AG10803 (cell line): ENCODE measurements around the gene TXNL4B.

Experiments
- DNase-seq: peaks from one replicate; pipeline ENCODE4 v3.0.0; 2010; ENCODE audit warnings: low read depth
- H3K4me3 ChIP-seq: 2 replicates; pipeline ENCODE4 v1.5.1; 2011; ENCODE audit warnings: mild to moderate bottlenecking, low read length, control low read depth
- CTCF ChIP-seq: conservative IDR thresholded peaks from 2 replicates; pipeline ENCODE4 v1.5.1; 2011; ENCODE audit warnings: mild to moderate bottlenecking, low read length, control low read depth, inconsistent platforms

TXNL4B gene

GRCh38 chr16:72124148-72124547, 30.7 kb upstream of the TXNL4B start:
- no peak for TF ChIP-seq CTCF
- no peak for DNase-seq
- no peak overlapping the region for H3K4me3 ChIP-seq

GRCh38 chr16:72123426-72123825, 30.0 kb upstream of the TXNL4B start:
- TF ChIP-seq CTCF: no peak
- no peak for DNase-seq
- no peak overlapping the region for H3K4me3 ChIP-seq

- TF ChIP-seq CTCF: no peak
- DNase-seq: no peak
- H3K4me3 ChIP-seq: no peak overlapping the region
These were observed 29.5 kb upstream of the TXNL4B start for GRCh38 chr16:72122916-72123315.

GRCh38 chr16:72122308-72122707, 28.9 kb upstream of the TXNL4B start:
- no peak overlapping the region for H3K4me3 ChIP-seq
- no peak for TF ChIP-seq CTCF
- DNase-seq: no peak

- DNase-seq: no peak
These were observed 26.6 kb upstream of the TXNL4B start for GRCh38 chr16:72120026-72120425.

GRCh38 chr16:72113616-72113945, 20.2 kb upstream of the TXNL4B start:
- no peak for DNase-seq
- TF ChIP-seq CTCF: no peak
- no peak overlapping the region for H3K4me3 ChIP-seq

More at GRCh38 chr16:72120026-72120425, 26.6 kb upstream of the TXNL4B start:
- no peak overlapping the region for H3K4me3 ChIP-seq
- no peak for TF ChIP-seq CTCF

- TF ChIP-seq CTCF: no peak
- no peak for DNase-seq
These were observed 19.6 kb upstream of the TXNL4B start for GRCh38 chr16:72112906-72113615.

More at GRCh38 chr16:72112906-72113615, 19.6 kb upstream of the TXNL4B start:
- no peak overlapping the region for H3K4me3 ChIP-seq
